HEK293 (cell line): ENCODE data around the gene ARHGAP11B.
"Not testable (repeated sequence)": the region's sequence is repeated elsewhere in the genome, so short reads cannot be mapped to it uniquely, and the experiment has no call there.

Source experiments
- CTCF ChIP-seq: fragments of 450-650 bp; formaldehyde crosslinking; IDR thresholded peaks from 2 replicates; pipeline ENCODE4 v1.5.1; 2016; ENCODE audit warnings: missing biosample characterization, missing genetic modification characterization
- HOXA7 ChIP-seq: sonication (generic); formaldehyde crosslinking; IDR thresholded peaks from 2 replicates; pipeline ENCODE4 v1.8.1; 2022; ENCODE audit warnings: missing genetic modification reagents, borderline replicate concordance
- SP2 ChIP-seq: fragments of 450-650 bp; formaldehyde crosslinking; IDR thresholded peaks from 2 replicates; pipeline ENCODE4 v1.5.1; 2016; ENCODE audit warnings: missing biosample characterization, missing genetic modification characterization
- ZNF350 ChIP-seq: fragments of 450-650 bp; formaldehyde crosslinking; IDR thresholded peaks from 2 replicates; pipeline ENCODE4 v1.5.0; 2017; ENCODE audit warnings: missing biosample characterization, mild to moderate bottlenecking, missing genetic modification characterization
- ZNF416 ChIP-seq: fragments of 450-650 bp; formaldehyde crosslinking; IDR thresholded peaks from 2 replicates; pipeline ENCODE4 v1.5.1; 2016; ENCODE audit warnings: missing biosample characterization, missing genetic modification characterization
- ZNF510 ChIP-seq: fragments of 450-650 bp; formaldehyde crosslinking; IDR thresholded peaks from 2 replicates; pipeline ENCODE4 v1.5.1; 2018; ENCODE audit warnings: mild to moderate bottlenecking, missing genetic modification characterization, missing biosample characterization; ENCODE audit not compliant: insufficient replicate concordance
- ZNF610 ChIP-seq: fragments of 450-650 bp; formaldehyde crosslinking; IDR thresholded peaks from 2 replicates; pipeline ENCODE4 v1.5.1; 2016; ENCODE audit warnings: missing biosample characterization, missing genetic modification characterization, borderline replicate concordance
- ZNF747 ChIP-seq: fragments of 450-650 bp; formaldehyde crosslinking; IDR thresholded peaks from 2 replicates; pipeline ENCODE4 v1.5.1; 2016; ENCODE audit warnings: missing biosample characterization, missing genetic modification characterization
- ZNF792 ChIP-seq: fragments of 450-650 bp; formaldehyde crosslinking; IDR thresholded peaks from 2 replicates; pipeline ENCODE4 v1.5.1; 2016; ENCODE audit warnings: missing biosample characterization, missing genetic modification characterization

GRCh38 chr15:30685709-30686285 is 59.9 kb downstream of the ARHGAP11B start:
- TF ChIP-seq ZNF350 (tag by site-specific recombination); CTCF (tag by site-specific recombination); SP2 (tag by site-specific recombination); ZNF792; HOXA7 (CRISPR knock-in tag); ZNF510 (tag by site-specific recombination); ZNF416 (tag by site-specific recombination); ZNF747 (tag by site-specific recombination); ZNF610 (tag by site-specific recombination): not testable (repeated sequence)
